LNCAP (cell line): ENCODE data around the gene HPSE2.

Experiments used
- CTCF ChIP-seq: fragments of 450-650 bp; IDR thresholded peaks from 2 replicates; pipeline ENCODE4 v1.5.1; 2017; ENCODE audit warnings: mild to moderate bottlenecking

Gene HPSE2

DNA sequence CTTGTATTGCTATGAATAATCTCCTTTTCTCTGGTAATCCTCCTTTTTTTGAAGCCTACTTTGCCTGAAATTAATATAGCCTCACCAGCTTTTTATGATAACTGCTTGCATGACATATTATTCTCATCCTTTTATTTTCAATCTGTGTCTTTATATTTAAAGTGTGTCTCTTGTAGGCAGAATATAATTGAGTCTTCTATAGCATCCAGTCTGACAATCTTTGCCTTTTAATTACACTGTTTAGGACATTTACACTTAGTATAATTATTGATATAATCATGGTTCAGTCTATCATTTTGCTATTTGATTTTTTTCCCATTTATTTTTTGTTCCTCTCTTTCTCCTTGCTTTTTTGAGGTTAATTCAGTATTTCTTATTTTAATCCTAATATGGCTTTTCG is 548.0 kb downstream of the HPSE2 start:
- TF ChIP-seq CTCF, result no peak

- TF ChIP-seq CTCF, result no peak
These were observed 551.4 kb downstream of the HPSE2 start for GRCh38 chr10:98684019-98684899.

GRCh38 chr10:98676895-98677294 is 558.8 kb downstream of the HPSE2 start:
- TF ChIP-seq CTCF, result no peak

DNA sequence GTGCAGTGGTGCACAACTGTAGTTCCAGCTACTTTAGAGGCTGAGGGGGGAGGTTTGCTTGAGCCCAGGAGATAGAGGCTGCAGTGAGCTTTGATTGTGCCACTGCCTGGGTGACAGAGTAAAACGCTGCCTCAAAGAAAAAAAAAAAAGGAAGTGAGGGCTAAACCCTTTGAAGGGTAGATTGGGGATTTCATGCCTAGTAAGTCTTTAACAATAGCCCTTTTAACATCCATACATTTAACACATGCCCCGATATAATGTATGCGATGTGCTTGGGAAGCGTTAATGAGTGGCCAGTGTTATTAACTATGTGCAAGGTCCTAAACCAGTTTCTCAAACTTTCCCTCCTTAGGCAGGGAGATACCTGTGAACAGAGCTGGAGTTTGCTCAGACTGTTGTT is 559.8 kb downstream of the HPSE2 start:
- TF ChIP-seq CTCF, result no peak

DNA sequence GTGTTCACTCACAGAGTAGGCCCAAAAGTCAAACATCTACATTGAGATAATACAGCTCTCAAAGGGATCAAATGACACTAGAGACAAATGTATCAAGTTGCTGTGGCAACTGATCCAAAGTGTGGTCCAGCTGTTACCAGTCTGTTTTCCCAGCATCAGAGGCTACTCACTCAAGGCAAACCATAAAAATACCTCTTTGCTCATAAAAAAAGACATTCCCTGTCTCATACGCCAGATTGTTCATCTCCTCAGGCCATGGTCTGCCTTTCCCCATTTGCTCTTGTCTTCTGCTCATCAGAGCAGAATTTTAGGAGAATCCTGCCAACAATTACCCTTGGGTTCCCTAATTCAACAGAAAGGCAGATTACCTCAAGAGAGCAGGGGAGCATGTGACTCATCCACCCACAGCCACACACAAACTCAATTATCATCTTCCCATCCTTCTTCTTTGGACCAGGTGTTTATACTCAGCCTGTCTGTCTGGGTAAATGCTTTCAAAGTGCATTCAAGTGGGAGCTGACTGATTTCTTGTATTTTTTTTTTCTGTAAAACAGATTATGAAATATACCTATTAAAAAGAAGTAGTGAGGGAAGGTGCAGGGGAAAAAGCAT is 562.4 kb downstream of the HPSE2 start:
- no peak for TF ChIP-seq CTCF

DNA sequence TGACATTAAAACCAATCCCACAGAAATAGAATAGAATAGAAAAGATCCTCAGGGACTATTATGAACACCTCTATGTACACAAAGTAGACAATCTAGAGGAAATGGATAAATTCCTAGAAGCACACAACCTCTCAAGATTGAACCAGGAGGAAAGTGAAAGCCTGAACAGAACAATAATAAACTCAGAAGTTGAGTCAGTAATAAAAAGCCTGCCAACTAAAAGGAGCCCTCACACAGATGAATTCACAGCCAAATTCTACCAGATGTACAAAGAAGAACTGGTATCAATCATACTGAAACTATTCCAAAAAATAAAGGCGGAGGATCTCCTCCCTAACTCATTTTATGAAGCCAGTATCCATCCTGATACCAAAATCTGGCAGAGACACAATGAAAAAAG is 568.6 kb downstream of the HPSE2 start:
- TF ChIP-seq CTCF, result no peak

- TF ChIP-seq CTCF, result no peak
These were observed 569.4 kb downstream of the HPSE2 start for GRCh38 chr10:98666276-98666675.
